ENCODE data around the gene UBE2E2.

The UBE2E2 gene

GRCh38 chr3:23262766-23263165 lies 59.6 kb downstream of the UBE2E2 start:
- no peaks in the 10 kb centered on the region for H3K9me2 ChIP-seq (replicated peaks; ENCODE audit: control insufficient read depth, low read length)
- H3K27ac ChIP-seq (ENCODE audit: low read depth, low read length) = no peak overlapping the region
- peaks cover 5% of the 10 kb centered on the region for H3K79me2 ChIP-seq (ENCODE audit: control insufficient read depth, low read length)
- H3F3A ChIP-seq (ENCODE audit: control insufficient read depth, insufficient read depth) = no peaks in the 10 kb centered on the region
- no peaks in the 10 kb centered on the region for H3K36me3 ChIP-seq (ENCODE audit: control insufficient read depth, low read length)
- no peak for TF ChIP-seq CTCF (IDR thresholded peaks at IDR 0.05; ENCODE audit: low read depth, low read length, poor library complexity, severe bottlenecking)
- no peak for TF ChIP-seq EZH2phosphoT487 (IDR thresholded peaks at IDR 0.05; ENCODE audit: borderline replicate concordance, low read length)
- H3K4me3 ChIP-seq (ENCODE audit: low read length) = no peak overlapping the region
- H3K4me2 ChIP-seq (ENCODE audit: low read length) = no peak overlapping the region
- no peaks in the 10 kb centered on the region for H3K4me1 ChIP-seq (ENCODE audit: control insufficient read depth, low read length)
- no peaks in the 10 kb centered on the region for H3K27me3 ChIP-seq (ENCODE audit: control insufficient read depth, low read length)
- no peaks in the 10 kb centered on the region for H3K9me3 ChIP-seq (ENCODE audit: control insufficient read depth, insufficient read depth, low read length)
- H4K20me1 ChIP-seq (ENCODE audit: control insufficient read depth, insufficient read depth, low read depth, low read length) = no peaks in the 10 kb centered on the region

- Histone ChIP-seq H3K27me3 (ENCODE audit: control insufficient read depth, low read length) (no peaks in the 10 kb centered on the region), H3K9me2 (replicated peaks; ENCODE audit: control insufficient read depth, low read length) (no peaks in the 10 kb centered on the region), H4K20me1 (ENCODE audit: control insufficient read depth, insufficient read depth, low read depth, low read length) (no peaks in the 10 kb centered on the region), H3K9me3 (ENCODE audit: control insufficient read depth, insufficient read depth, low read length) (no peaks in the 10 kb centered on the region), H3K27ac (ENCODE audit: low read depth, low read length) (no peak overlapping the region), H3K36me3 (ENCODE audit: control insufficient read depth, low read length) (no peaks in the 10 kb centered on the region), H3K4me2 (ENCODE audit: low read length) (no peak overlapping the region), H3K4me3 (ENCODE audit: low read length) (no peak overlapping the region), H3F3A (ENCODE audit: control insufficient read depth, insufficient read depth) (no peaks in the 10 kb centered on the region), H3K79me2 (ENCODE audit: control insufficient read depth, low read length) (no peaks in the 10 kb centered on the region), H3K4me1 (ENCODE audit: control insufficient read depth, low read length) (no peaks in the 10 kb centered on the region)
- TF ChIP-seq EZH2phosphoT487 (IDR thresholded peaks at IDR 0.05; ENCODE audit: borderline replicate concordance, low read length) = no peak
- TF ChIP-seq CTCF (IDR thresholded peaks at IDR 0.05; ENCODE audit: low read depth, low read length, poor library complexity, severe bottlenecking) = no peak
Observed at GRCh38 chr3:23263796-23264195, 60.7 kb downstream of the UBE2E2 start.

GRCh38 chr3:23264413-23264812 lies 61.3 kb downstream of the UBE2E2 start:
- H3K27me3 ChIP-seq (ENCODE audit: control insufficient read depth, low read length) = no peaks in the 10 kb centered on the region
- TF ChIP-seq CTCF (IDR thresholded peaks at IDR 0.05; ENCODE audit: low read depth, low read length, poor library complexity, severe bottlenecking) (no peak), EZH2phosphoT487 (IDR thresholded peaks at IDR 0.05; ENCODE audit: borderline replicate concordance, low read length) (no peak)
- no peaks in the 10 kb centered on the region for H3K9me3 ChIP-seq (ENCODE audit: control insufficient read depth, insufficient read depth, low read length)
- H3K79me2 ChIP-seq (ENCODE audit: control insufficient read depth, low read length) = no peaks in the 10 kb centered on the region
- H4K20me1 ChIP-seq (ENCODE audit: control insufficient read depth, insufficient read depth, low read depth, low read length) = no peaks in the 10 kb centered on the region
- no peak overlapping the region for H3K4me2 ChIP-seq (ENCODE audit: low read length)
- no peak overlapping the region for H3K27ac ChIP-seq (ENCODE audit: low read depth, low read length)
- no peaks in the 10 kb centered on the region for H3K36me3 ChIP-seq (ENCODE audit: control insufficient read depth, low read length)
- no peak overlapping the region for H3K4me3 ChIP-seq (ENCODE audit: low read length)
- H3K9me2 ChIP-seq (replicated peaks; ENCODE audit: control insufficient read depth, low read length) = no peaks in the 10 kb centered on the region
- H3F3A ChIP-seq (ENCODE audit: control insufficient read depth, insufficient read depth) = no peaks in the 10 kb centered on the region
- H3K4me1 ChIP-seq (ENCODE audit: control insufficient read depth, low read length) = no peaks in the 10 kb centered on the region

- Histone ChIP-seq H3K36me3 (ENCODE audit: control insufficient read depth, low read length) (no peaks in the 10 kb centered on the region), H3K27me3 (ENCODE audit: control insufficient read depth, low read length) (no peaks in the 10 kb centered on the region), H3K4me3 (ENCODE audit: low read length) (no peak overlapping the region), H3K27ac (ENCODE audit: low read depth, low read length) (no peak overlapping the region), H3F3A (ENCODE audit: control insufficient read depth, insufficient read depth) (no peaks in the 10 kb centered on the region), H3K9me3 (ENCODE audit: control insufficient read depth, insufficient read depth, low read length) (no peaks in the 10 kb centered on the region), H3K4me2 (ENCODE audit: low read length) (no peak overlapping the region), H3K9me2 (replicated peaks; ENCODE audit: control insufficient read depth, low read length) (no peaks in the 10 kb centered on the region), H4K20me1 (ENCODE audit: control insufficient read depth, insufficient read depth, low read depth, low read length) (no peaks in the 10 kb centered on the region), H3K4me1 (ENCODE audit: control insufficient read depth, low read length) (no peaks in the 10 kb centered on the region), H3K79me2 (ENCODE audit: control insufficient read depth, low read length) (no peaks in the 10 kb centered on the region)
- no peak for TF ChIP-seq EZH2phosphoT487 (IDR thresholded peaks at IDR 0.05; ENCODE audit: borderline replicate concordance, low read length)
- TF ChIP-seq CTCF (IDR thresholded peaks at IDR 0.05; ENCODE audit: low read depth, low read length, poor library complexity, severe bottlenecking) = no peak
Observed at GRCh38 chr3:23270423-23270822, 67.3 kb downstream of the UBE2E2 start.
